HG02884 (cell line): ENCODE results near the gene FAM174B.

Experiments
- ATAC-seq: cut with Tn5 transposase; IDR thresholded peaks from one replicate; pipeline ENCODE4 v1.9.1; 2021; ENCODE audit warnings: mild to moderate bottlenecking, moderate library complexity; ENCODE audit not compliant: unreplicated experiment

Gene FAM174B

GRCh38 chr15:92574566-92574965 lies 81.0 kb downstream of the FAM174B start:
- no peak for ATAC-seq

- ATAC-seq: no peak
Observed at GRCh38 chr15:92574161-92574560, 81.4 kb downstream of the FAM174B start.

GRCh38 chr15:92571824-92572223 lies 83.8 kb downstream of the FAM174B start:
- no peak for ATAC-seq

GRCh38 chr15:92570391-92570790 lies 85.2 kb downstream of the FAM174B start:
- no peak for ATAC-seq

GRCh38 chr15:92569778-92570177 lies 85.8 kb downstream of the FAM174B start:
- no peak for ATAC-seq
